ENCODE results near the gene ZNF160. TPM values are rescaled to one million over a fixed set of nuclear protein-coding genes. Genes with fewer than 3 reads are reported as not detected.
A peak's percentile ranks its signal among the peaks of the same experiment; 100 is the strongest.

The ZNF160 gene
- total RNA-seq, 4 donors from 2014 or later = 10.9 to 75.3 (median 52.1) TPM

DNA sequence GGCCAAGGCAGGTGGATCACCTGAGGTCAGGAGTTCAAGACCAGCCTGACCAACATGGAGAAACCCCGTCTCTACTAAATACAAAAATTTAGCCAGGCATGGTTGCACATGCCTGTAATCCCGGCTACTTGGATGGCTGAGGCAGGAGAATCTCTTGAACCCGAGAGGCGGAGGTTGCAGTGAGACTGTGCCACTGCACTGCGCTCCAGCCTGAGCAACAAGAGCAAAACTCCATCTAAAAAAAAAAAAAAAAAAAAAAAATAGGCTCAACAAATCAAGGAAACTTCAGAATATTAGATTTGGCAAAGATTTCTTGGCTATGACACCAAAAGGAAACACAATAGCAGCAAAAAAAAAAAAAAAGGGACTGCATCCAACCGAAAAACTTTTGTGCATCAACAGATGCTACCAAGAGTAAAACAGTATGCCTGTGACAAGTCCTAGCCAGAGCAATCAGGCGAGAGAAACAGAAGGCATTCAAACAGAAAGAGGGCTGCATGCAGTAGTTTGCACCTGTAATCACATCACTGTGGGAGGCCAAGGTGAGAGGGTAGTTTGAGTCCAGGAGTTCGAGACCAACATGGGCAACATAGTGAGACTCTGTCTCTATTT lies 23.8 kb downstream of the ZNF160 start:
- H3K4me3 ChIP-seq = no peak overlapping the region
- TF ChIP-seq POLR2A (IDR thresholded peaks at IDR 0.05) = no peak
- TF ChIP-seq, protein P1, sequence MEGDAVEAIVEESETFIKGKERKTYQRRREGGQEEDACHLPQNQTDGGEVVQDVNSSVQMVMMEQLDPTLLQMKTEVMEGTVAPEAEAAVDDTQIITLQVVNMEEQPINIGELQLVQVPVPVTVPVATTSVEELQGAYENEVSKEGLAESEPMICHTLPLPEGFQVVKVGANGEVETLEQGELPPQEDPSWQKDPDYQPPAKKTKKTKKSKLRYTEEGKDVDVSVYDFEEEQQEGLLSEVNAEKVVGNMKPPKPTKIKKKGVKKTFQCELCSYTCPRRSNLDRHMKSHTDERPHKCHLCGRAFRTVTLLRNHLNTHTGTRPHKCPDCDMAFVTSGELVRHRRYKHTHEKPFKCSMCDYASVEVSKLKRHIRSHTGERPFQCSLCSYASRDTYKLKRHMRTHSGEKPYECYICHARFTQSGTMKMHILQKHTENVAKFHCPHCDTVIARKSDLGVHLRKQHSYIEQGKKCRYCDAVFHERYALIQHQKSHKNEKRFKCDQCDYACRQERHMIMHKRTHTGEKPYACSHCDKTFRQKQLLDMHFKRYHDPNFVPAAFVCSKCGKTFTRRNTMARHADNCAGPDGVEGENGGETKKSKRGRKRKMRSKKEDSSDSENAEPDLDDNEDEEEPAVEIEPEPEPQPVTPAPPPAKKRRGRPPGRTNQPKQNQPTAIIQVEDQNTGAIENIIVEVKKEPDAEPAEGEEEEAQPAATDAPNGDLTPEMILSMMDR (IDR thresholded peaks at IDR 0.05) = no peak
- H3K36me3 ChIP-seq = no peaks in the 10 kb centered on the region
- peak overlapping the region in 1 of 2 donors; percentile 66 for H3K27ac ChIP-seq
- H3K27me3 ChIP-seq = no peaks in the 10 kb centered on the region
- H3K4me1 ChIP-seq = no peaks in the 10 kb centered on the region
- no peak for DNase-seq
- H3K9me3 ChIP-seq = peaks cover 0 to 11% of the 10 kb centered on the region in 2 donors
- intact Hi-C loops (cut with DNase I; ENCODE audit: low total_unique reads) = no loop called here

DNA sequence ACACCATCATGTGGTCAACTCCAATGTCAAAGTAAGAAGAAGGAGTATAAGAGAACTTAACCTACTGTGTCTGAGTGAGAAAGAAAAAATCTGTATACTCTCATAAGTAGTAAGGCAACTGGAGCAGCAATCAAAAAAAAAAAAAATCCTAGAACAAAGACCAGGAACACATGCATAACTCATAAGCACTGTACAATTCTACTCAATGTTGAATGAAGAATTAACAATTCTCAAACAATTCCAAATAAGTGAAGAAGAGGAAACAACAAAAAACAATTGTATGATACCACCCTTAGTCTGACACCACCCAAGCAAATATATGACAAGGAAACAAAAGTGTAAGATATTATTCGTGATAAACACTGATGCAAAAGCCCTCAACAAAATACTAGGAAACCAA lies 24.6 kb downstream of the ZNF160 start:
- DNase-seq = no peak
- Histone ChIP-seq H3K36me3 (no peaks in the 10 kb centered on the region), H3K4me1 (no peaks in the 10 kb centered on the region), H3K9me3 (peaks cover 0 to 11% of the 10 kb centered on the region in 2 donors), H3K27me3 (no peaks in the 10 kb centered on the region), H3K27ac (peak overlapping the region in 1 of 2 donors; percentile 28), H3K4me3 (no peak overlapping the region)
- intact Hi-C loops (cut with DNase I; ENCODE audit: low total_unique reads) = no loop called here
- TF ChIP-seq POLR2A (IDR thresholded peaks at IDR 0.05) = no peak
- TF ChIP-seq, protein P1 (IDR thresholded peaks at IDR 0.05) = no peak

DNA sequence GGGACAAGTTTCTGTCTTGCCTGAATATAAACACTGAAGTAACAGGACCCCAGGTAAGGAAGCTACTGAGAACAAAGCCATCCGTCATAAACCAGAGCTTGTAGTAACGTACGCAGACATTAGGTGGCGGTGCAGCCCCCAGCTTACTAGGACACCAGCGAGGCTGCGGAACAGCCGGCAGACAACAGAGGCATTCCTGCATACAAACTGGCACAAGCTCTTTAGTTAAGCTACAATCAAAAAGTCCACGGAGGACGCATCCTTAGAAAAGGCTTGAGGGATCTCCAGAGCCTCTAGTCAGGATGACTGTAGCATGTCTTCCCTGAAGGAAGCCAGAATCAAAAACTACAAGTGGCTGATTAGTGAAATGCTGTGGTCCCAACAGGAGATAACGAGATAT lies 26.2 kb downstream of the ZNF160 start:
- intact Hi-C loops (cut with DNase I; ENCODE audit: low total_unique reads) = no loop called here
- H3K27me3 ChIP-seq = no peaks in the 10 kb centered on the region
- no peak for TF ChIP-seq POLR2A (IDR thresholded peaks at IDR 0.05)
- TF ChIP-seq, protein P1 (IDR thresholded peaks at IDR 0.05) = peak; percentile 43 to 60 (median 48)
- no peaks in the 10 kb centered on the region for H3K4me1 ChIP-seq
- H3K36me3 ChIP-seq = no peaks in the 10 kb centered on the region
- peaks cover 0 to 11% of the 10 kb centered on the region in 2 donors for H3K9me3 ChIP-seq
- DNase-seq = peak; percentile 26 to 32
- H3K4me3 ChIP-seq = no peak overlapping the region
- H3K27ac ChIP-seq = no peak overlapping the region

DNA sequence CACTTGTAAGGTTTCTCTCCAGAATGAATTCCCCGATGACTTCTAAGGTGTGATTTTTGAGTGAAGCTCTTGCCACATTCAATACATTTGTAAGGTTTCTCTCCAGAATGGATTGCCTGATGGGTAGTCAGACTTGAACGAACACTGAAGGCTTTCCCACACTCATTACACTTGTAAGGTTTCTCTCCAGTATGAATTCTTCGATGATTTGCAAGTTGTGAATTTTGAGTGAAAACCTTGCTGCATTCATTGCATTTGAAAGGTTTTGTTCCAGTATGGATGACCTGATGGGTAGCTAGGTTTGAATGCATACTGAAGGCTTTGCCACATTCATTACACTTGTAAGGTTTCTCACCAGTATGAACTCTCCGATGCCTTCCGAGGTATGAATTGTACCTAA lies 34.4 kb downstream of the ZNF160 start:
- H3K27me3 ChIP-seq = no peaks in the 10 kb centered on the region
- no peaks in the 10 kb centered on the region for H3K4me1 ChIP-seq
- no peaks in the 10 kb centered on the region for H3K36me3 ChIP-seq
- peaks cover 0 to 48% of the 10 kb centered on the region in 2 donors for H3K9me3 ChIP-seq
- H3K4me3 ChIP-seq = no peak overlapping the region
- intact Hi-C loops (cut with DNase I; ENCODE audit: low total_unique reads) = no loop called here
- no peak for DNase-seq
- TF ChIP-seq POLR2A (IDR thresholded peaks at IDR 0.05) = no peak
- TF ChIP-seq, protein P1 (IDR thresholded peaks at IDR 0.05) = no peak
- H3K27ac ChIP-seq = no peak overlapping the region

DNA sequence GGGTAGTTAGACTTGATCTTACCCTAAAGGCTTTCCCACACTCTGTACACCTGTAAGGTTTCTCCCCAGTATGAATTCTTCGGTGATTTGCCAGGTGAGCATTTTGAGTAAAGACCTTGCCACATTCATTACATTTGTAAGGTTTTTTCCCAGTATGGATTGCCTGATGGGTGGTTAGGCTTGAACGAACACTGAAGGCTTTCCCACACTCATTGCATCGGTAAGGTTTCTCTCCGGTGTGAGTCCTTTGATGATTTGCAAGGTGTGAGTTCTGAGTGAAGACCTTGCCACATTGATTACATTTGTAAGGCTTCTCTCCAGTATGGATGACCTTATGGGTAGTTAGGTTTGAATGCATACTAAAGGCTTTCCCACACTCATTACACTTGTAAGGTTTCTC lies 35.0 kb downstream of the ZNF160 start:
- no peaks in the 10 kb centered on the region for H3K27me3 ChIP-seq
- H3K27ac ChIP-seq = no peak overlapping the region
- no peaks in the 10 kb centered on the region for H3K4me1 ChIP-seq
- TF ChIP-seq, protein P1 (IDR thresholded peaks at IDR 0.05) = no peak
- TF ChIP-seq POLR2A (IDR thresholded peaks at IDR 0.05) = no peak
- intact Hi-C loops (cut with DNase I; ENCODE audit: low total_unique reads) = no loop called here
- no peak for DNase-seq
- H3K4me3 ChIP-seq = no peak overlapping the region
- peaks cover 0 to 53% of the 10 kb centered on the region in 2 donors for H3K9me3 ChIP-seq
- H3K36me3 ChIP-seq = no peaks in the 10 kb centered on the region

Measured in uterus (tissue), 4 donors.